HL-60/S4 treated with phorbol 12-myristate 13-acetate at 8.2 ng/mL for 4 days and 3 days (cell line): ENCODE measurements around the gene VGLL4.
"Not testable (repeated sequence)": the region's sequence is repeated elsewhere in the genome, so short reads cannot be mapped to it uniquely, and the experiment has no call there.

Experiments
- in situ Hi-C: fragments of 300-500 bp; cut with MboI; formaldehyde crosslinking; loops from 2 replicates; pipeline ENCODE4 v1.15.0; 2022; ENCODE audit warnings: low sequenced_read_pairs

The VGLL4 gene

GRCh38 chr3:11610044-11610671 lies 33.6 kb downstream of the VGLL4 start:
- in situ Hi-C loops: no loop called here

DNA sequence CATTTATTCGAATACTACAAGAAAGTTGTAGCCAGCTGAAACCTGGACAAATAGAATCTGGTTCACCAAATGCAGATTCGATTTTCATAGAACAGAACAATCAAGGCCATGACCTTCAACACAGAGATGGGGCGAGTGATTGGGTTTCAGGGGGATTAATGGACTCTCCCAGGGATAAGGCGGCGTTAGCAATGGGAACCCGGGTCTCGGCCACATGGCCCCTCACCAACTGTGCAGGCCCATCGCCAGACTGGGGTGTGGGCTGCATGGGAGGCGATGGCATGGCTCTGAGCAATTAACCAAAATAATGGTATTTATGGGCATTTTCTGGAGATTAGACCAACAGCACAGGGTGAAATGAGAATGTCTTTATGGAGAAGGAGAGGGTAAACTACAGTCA lies 34.2 kb downstream of the VGLL4 start:
- in situ Hi-C loops: no loop called here

DNA sequence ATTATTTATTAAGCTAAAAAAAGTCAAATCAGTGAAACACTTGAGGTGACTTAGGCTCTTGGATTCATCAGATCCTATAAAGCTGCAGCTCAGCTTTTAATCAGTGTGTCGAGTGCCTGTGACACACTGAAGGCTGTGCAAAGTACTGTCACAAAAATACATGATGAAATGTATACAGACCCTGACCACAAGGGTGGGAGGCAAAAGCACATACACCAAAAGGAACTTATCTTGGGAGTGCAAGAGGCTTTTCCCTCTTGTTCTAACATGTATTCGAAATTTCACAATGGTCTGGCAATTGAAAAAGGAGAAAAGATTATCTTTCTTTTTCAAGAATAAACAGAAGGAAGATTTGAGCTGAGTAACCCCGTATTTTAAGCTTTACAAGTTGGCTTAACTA lies 35.9 kb downstream of the VGLL4 start:
- in situ Hi-C loops: no loop called here

GRCh38 chr3:11606865-11607440 lies 36.8 kb downstream of the VGLL4 start:
- in situ Hi-C loops: no loop called here

GRCh38 chr3:11606090-11606784 lies 37.5 kb downstream of the VGLL4 start:
- in situ Hi-C loops: no loop called here

DNA sequence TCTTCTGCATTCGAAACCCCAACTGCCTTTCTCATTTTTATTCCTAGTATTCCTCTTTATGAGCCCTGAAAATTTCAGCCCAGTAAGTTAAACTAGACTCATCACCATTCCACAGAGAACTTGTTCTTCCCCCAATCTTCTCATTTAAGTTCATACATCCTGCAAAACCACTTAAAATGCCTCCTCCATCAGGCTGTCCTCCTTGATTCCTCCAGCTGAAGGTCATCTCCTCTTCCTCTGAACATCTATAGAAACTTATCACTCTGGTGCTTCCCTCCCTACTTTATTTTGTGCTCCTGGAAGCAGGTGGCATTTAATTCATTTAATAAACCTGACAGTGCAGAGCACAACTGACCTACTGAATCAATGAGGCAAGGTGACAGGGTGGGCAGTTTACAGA lies 38.3 kb downstream of the VGLL4 start:
- in situ Hi-C loops: no loop called here

- in situ Hi-C loops: no loop called here
These were observed 39.4 kb downstream of the VGLL4 start for GRCh38 chr3:11604139-11604892.

GRCh38 chr3:11603628-11604027 lies 40.1 kb downstream of the VGLL4 start:
- in situ Hi-C loops: no loop called here

DNA sequence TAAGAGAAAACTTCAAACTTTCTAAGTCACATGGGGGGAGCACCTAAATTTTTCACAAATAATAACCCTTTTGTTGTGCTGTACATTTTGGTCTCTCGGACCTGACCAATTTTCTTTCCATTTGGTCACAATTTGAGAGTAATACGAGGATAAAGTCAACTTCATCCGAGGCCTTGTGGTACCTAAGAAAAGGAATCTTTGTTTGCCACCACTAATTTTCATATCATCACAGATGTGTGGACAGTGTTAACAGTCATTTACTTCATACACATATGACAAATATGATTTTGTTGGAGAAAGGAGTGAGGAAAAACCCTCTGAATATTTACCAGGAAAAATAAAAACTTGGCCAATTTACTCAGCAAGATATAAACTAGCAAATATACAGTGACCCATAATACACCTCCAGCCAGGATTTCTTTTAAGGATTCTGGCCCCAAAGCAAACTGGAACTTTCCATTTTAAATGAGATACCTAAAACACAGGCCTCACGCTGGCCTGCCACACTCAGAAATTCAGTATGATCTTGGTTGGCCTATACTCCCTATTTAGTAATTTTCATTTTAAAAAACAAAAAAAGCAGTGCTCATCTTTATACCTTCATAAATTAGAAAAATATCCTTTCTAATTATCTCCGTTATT lies 40.7 kb downstream of the VGLL4 start:
- in situ Hi-C loops: no loop called here

DNA sequence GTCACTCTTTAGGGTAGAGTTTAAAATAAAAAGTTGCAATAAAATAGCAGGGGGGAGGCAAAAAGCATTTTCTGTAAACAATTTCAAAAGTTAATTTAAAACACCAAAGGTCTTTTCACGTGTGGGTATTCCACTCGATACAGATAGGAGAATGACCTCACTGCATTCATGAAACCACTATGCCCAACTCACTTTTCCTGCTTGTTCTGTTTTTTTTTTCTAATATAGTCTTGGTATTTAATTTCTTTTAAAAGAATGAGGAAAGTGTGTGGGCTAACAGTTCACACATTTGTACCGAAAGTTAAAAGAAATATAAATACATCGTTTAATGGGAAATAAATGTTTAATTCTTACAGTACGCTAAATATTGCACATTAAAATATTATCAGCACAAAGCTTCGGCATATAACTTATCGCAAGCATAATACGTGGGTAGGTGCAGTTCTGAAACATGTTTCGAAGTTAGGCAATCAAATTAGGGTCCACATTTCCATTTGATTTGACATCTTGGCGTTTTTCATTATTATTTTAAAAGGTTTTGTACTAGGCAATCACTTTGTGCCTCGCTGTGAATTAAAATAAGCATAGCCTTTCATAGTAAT lies 41.4 kb downstream of the VGLL4 start:
- in situ Hi-C loops: no loop called here

- in situ Hi-C loops: no loop called here
These were observed 42.1 kb downstream of the VGLL4 start for GRCh38 chr3:11601446-11602238.

GRCh38 chr3:11600501-11601282 lies 43.0 kb downstream of the VGLL4 start:
- in situ Hi-C loops: no loop called here

GRCh38 chr3:11596387-11596786 lies 47.3 kb downstream of the VGLL4 start:
- in situ Hi-C loops: no loop called here

- in situ Hi-C loops: not testable (repeated sequence)
These were observed 48.7 kb downstream of the VGLL4 start for GRCh38 chr3:11595024-11595423.

- in situ Hi-C loops: no loop called here
These were observed 50.2 kb downstream of the VGLL4 start for GRCh38 chr3:11593318-11594034.

DNA sequence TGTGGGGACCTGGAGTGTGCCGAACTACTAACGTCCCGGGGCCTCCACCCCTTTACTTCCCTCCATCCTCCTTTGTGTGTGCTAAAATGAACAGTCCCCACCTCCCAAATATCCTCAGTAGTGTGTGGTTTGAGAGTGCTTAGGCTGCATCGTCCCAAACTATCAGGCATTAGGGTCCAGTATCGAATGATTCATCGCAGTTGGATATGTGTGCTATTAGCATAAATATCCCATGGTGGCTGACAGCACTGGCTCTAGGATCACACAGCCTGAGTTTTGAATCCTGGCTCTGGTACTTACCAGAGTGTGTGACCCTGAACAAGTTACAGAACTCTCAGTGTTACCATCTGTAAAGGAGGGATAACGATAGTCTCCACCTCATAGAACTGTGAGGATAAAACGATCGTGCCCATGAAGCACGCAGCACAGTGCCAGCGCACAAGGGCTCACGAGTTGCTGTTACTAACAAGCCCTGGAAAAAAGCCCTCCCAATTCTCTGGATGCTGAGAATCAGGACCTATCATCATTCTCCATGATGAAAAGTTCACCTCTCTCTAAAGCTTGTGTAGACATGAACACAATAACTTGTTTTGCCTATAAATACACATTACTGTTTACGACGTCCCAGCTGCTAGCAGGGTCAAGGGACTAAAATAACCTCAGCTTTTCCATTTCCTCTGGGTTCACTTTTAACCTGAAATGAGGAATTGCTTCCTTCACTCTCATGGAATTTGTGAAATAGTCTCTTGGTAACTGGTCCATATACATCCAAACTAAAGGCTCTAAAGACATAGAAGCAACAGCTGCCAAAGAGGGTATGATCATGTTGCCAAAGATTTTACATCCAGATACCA lies 51.0 kb downstream of the VGLL4 start:
- in situ Hi-C loops: no loop called here

- in situ Hi-C loops: no loop called here
These were observed 52.1 kb downstream of the VGLL4 start for GRCh38 chr3:11591391-11592282.
